ENCODE data around the gene TBC1D22A.

DNA sequence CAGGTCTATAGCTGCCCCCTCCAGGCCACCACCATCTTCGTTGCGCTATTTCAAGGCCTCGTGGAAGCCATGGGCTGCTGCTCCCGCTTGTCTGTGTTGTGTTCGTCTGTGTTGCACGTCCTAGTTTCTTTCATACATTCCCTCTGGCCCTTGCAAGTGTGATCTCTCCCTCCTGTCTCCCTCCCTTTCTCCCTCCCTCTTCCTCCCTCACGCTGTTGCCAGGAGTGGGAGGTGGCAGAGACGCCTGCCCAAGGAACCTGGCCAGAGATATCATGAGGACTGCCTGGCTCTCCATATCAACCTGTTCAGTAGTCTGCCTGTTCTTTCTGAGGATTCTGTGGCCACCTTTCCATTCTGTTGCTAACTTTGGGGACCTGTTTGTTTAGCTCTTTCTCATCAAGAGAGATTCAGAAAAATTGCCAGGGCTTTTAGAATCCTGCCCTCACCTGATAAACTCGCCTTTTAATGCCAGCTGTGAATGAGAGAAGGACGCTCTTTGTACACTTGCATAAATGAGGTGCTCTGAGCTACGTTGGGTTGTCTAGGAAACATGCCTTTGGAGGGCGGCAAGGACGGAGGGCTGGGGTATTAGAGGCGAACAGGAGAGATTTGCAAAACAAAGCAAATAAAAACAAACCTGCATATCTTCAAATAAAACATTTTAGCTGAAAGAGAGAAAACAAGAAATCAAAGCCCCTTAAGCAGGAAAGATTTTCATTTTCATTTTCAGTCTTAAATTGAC is 185.2 kb downstream of the TBC1D22A start:
- no peak for TF ChIP-seq POLR2A (IDR thresholded peaks at IDR 0.05; ENCODE audit: borderline replicate concordance, extremely low read depth, insufficient read depth, insufficient read length)
- TF ChIP-seq FOSL1 (IDR thresholded peaks at IDR 0.05; ENCODE audit: low read depth): no peak
- TF ChIP-seq, protein P1, sequence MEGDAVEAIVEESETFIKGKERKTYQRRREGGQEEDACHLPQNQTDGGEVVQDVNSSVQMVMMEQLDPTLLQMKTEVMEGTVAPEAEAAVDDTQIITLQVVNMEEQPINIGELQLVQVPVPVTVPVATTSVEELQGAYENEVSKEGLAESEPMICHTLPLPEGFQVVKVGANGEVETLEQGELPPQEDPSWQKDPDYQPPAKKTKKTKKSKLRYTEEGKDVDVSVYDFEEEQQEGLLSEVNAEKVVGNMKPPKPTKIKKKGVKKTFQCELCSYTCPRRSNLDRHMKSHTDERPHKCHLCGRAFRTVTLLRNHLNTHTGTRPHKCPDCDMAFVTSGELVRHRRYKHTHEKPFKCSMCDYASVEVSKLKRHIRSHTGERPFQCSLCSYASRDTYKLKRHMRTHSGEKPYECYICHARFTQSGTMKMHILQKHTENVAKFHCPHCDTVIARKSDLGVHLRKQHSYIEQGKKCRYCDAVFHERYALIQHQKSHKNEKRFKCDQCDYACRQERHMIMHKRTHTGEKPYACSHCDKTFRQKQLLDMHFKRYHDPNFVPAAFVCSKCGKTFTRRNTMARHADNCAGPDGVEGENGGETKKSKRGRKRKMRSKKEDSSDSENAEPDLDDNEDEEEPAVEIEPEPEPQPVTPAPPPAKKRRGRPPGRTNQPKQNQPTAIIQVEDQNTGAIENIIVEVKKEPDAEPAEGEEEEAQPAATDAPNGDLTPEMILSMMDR (IDR thresholded peaks at IDR 0.05 in 2 of 3, conservative IDR thresholded peaks at IDR 0.05 in 1 of 3; ENCODE audit: borderline replicate concordance in 1 of 3, insufficient read depth in 1 of 3, low read depth in 2 of 3, low read length in 2 of 3): no peak
- no peak for TF ChIP-seq ZFX (IDR thresholded peaks at IDR 0.05)
- TF ChIP-seq TCF7L2 (IDR thresholded peaks at IDR 0.05; ENCODE audit: borderline replicate concordance, extremely low read depth, insufficient read depth, insufficient read length): no peak
- no peak for TF ChIP-seq ZNF274 (IDR thresholded peaks at IDR 0.05; ENCODE audit: low read depth, low read length)
- TF ChIP-seq, protein P2, sequence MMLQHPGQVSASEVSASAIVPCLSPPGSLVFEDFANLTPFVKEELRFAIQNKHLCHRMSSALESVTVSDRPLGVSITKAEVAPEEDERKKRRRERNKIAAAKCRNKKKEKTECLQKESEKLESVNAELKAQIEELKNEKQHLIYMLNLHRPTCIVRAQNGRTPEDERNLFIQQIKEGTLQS (IDR thresholded peaks at IDR 0.05): no peak
- no peak for TF ChIP-seq SP1 (IDR thresholded peaks at IDR 0.05; ENCODE audit: low read depth)
- TF ChIP-seq, protein P3, sequence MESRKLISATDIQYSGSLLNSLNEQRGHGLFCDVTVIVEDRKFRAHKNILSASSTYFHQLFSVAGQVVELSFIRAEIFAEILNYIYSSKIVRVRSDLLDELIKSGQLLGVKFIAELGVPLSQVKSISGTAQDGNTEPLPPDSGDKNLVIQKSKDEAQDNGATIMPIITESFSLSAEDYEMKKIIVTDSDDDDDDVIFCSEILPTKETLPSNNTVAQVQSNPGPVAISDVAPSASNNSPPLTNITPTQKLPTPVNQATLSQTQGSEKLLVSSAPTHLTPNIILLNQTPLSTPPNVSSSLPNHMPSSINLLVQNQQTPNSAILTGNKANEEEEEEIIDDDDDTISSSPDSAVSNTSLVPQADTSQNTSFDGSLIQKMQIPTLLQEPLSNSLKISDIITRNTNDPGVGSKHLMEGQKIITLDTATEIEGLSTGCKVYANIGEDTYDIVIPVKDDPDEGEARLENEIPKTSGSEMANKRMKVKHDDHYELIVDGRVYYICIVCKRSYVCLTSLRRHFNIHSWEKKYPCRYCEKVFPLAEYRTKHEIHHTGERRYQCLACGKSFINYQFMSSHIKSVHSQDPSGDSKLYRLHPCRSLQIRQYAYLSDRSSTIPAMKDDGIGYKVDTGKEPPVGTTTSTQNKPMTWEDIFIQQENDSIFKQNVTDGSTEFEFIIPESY (IDR thresholded peaks at IDR 0.05; ENCODE audit: extremely low read depth, insufficient replicate concordance, low read length): no peak
- TF ChIP-seq CBX3 (IDR thresholded peaks at IDR 0.05; ENCODE audit: low read depth): no peak
